Measurements from ENCODE around the gene SLC15A2.

The SLC15A2 gene

GRCh38 chr3:121863801-121864200 lies 30.4 kb upstream of the SLC15A2 start:
- no peak for TF ChIP-seq CTCF (IDR thresholded peaks at IDR 0.05)
- H2AFZ ChIP-seq, result no peak overlapping the region
- no peaks in the 10 kb centered on the region for H3K36me3 ChIP-seq (ENCODE audit: control insufficient read depth, insufficient read depth, low read length)
- no peak overlapping the region for H3K27ac ChIP-seq
- no peaks in the 10 kb centered on the region for H3K79me2 ChIP-seq
- H3K9me3 ChIP-seq (ENCODE audit: control insufficient read depth, low read length), result no peaks in the 10 kb centered on the region
- no peak overlapping the region for H3K9ac ChIP-seq
- H3K27me3 ChIP-seq (ENCODE audit: control insufficient read depth, insufficient read depth, low read length), result no peaks in the 10 kb centered on the region
- H3K4me1 ChIP-seq, result no peaks in the 10 kb centered on the region
- H3K4me3 ChIP-seq (ENCODE audit: low read depth, low read length), result no peak overlapping the region
- H3K4me2 ChIP-seq (ENCODE audit: low read length), result no peak overlapping the region

GRCh38 chr3:121869736-121870135 lies 24.5 kb upstream of the SLC15A2 start:
- no peak for TF ChIP-seq CTCF (IDR thresholded peaks at IDR 0.05)

GRCh38 chr3:121870717-121871116 lies 23.5 kb upstream of the SLC15A2 start:
- no peak for TF ChIP-seq CTCF (IDR thresholded peaks at IDR 0.05)

More at GRCh38 chr3:121869736-121870135, 24.5 kb upstream of the SLC15A2 start:
- H3K9ac ChIP-seq, result no peak overlapping the region
- H3K4me2 ChIP-seq (ENCODE audit: low read length), result no peak overlapping the region
- no peak overlapping the region for H3K4me3 ChIP-seq (ENCODE audit: low read depth, low read length)
- H3K27ac ChIP-seq, result no peak overlapping the region
- H3K27me3 ChIP-seq (ENCODE audit: control insufficient read depth, insufficient read depth, low read length), result no peaks in the 10 kb centered on the region
- H3K4me1 ChIP-seq, result no peaks in the 10 kb centered on the region
- no peaks in the 10 kb centered on the region for H3K36me3 ChIP-seq (ENCODE audit: control insufficient read depth, insufficient read depth, low read length)
- no peaks in the 10 kb centered on the region for H3K9me3 ChIP-seq (ENCODE audit: control insufficient read depth, low read length)
- H2AFZ ChIP-seq, result no peak overlapping the region
- H3K79me2 ChIP-seq, result no peaks in the 10 kb centered on the region

GRCh38 chr3:121871430-121871829 lies 22.8 kb upstream of the SLC15A2 start:
- Histone ChIP-seq H3K27me3 (ENCODE audit: control insufficient read depth, insufficient read depth, low read length) (no peaks in the 10 kb centered on the region), H3K27ac (no peak overlapping the region), H3K9me3 (ENCODE audit: control insufficient read depth, low read length) (no peaks in the 10 kb centered on the region), H3K36me3 (ENCODE audit: control insufficient read depth, insufficient read depth, low read length) (no peaks in the 10 kb centered on the region), H3K4me1 (no peaks in the 10 kb centered on the region), H3K4me3 (ENCODE audit: low read depth, low read length) (no peak overlapping the region), H3K79me2 (no peaks in the 10 kb centered on the region), H2AFZ (no peak overlapping the region), H3K4me2 (ENCODE audit: low read length) (no peak overlapping the region), H3K9ac (no peak overlapping the region)
- no peak for TF ChIP-seq CTCF (IDR thresholded peaks at IDR 0.05)

More at GRCh38 chr3:121870717-121871116, 23.5 kb upstream of the SLC15A2 start:
- Histone ChIP-seq H3K36me3 (ENCODE audit: control insufficient read depth, insufficient read depth, low read length) (no peaks in the 10 kb centered on the region), H3K27ac (no peak overlapping the region), H3K4me3 (ENCODE audit: low read depth, low read length) (no peak overlapping the region), H3K4me1 (no peaks in the 10 kb centered on the region), H3K27me3 (ENCODE audit: control insufficient read depth, insufficient read depth, low read length) (no peaks in the 10 kb centered on the region), H3K4me2 (ENCODE audit: low read length) (no peak overlapping the region), H3K9me3 (ENCODE audit: control insufficient read depth, low read length) (no peaks in the 10 kb centered on the region), H2AFZ (no peak overlapping the region), H3K9ac (no peak overlapping the region), H3K79me2 (no peaks in the 10 kb centered on the region)

- Histone ChIP-seq H3K27ac (no peak overlapping the region), H3K9ac (no peak overlapping the region), H3K4me3 (ENCODE audit: low read depth, low read length) (no peak overlapping the region), H3K36me3 (ENCODE audit: control insufficient read depth, insufficient read depth, low read length) (no peaks in the 10 kb centered on the region), H3K4me1 (no peaks in the 10 kb centered on the region), H3K79me2 (no peaks in the 10 kb centered on the region), H3K4me2 (ENCODE audit: low read length) (no peak overlapping the region), H2AFZ (no peak overlapping the region), H3K27me3 (ENCODE audit: control insufficient read depth, insufficient read depth, low read length) (no peaks in the 10 kb centered on the region), H3K9me3 (ENCODE audit: control insufficient read depth, low read length) (no peaks in the 10 kb centered on the region)
- no peak for TF ChIP-seq CTCF (IDR thresholded peaks at IDR 0.05)
Observed at GRCh38 chr3:121878411-121878810, 15.8 kb upstream of the SLC15A2 start.
